ENCODE data around the gene INVS.

GRCh38 chr9:100049551-100049950 is 49.5 kb upstream of the INVS start:
- no peak for TF ChIP-seq RAD21 (IDR thresholded peaks at IDR 0.05; ENCODE audit: low read depth)
- TF ChIP-seq, protein P1, sequence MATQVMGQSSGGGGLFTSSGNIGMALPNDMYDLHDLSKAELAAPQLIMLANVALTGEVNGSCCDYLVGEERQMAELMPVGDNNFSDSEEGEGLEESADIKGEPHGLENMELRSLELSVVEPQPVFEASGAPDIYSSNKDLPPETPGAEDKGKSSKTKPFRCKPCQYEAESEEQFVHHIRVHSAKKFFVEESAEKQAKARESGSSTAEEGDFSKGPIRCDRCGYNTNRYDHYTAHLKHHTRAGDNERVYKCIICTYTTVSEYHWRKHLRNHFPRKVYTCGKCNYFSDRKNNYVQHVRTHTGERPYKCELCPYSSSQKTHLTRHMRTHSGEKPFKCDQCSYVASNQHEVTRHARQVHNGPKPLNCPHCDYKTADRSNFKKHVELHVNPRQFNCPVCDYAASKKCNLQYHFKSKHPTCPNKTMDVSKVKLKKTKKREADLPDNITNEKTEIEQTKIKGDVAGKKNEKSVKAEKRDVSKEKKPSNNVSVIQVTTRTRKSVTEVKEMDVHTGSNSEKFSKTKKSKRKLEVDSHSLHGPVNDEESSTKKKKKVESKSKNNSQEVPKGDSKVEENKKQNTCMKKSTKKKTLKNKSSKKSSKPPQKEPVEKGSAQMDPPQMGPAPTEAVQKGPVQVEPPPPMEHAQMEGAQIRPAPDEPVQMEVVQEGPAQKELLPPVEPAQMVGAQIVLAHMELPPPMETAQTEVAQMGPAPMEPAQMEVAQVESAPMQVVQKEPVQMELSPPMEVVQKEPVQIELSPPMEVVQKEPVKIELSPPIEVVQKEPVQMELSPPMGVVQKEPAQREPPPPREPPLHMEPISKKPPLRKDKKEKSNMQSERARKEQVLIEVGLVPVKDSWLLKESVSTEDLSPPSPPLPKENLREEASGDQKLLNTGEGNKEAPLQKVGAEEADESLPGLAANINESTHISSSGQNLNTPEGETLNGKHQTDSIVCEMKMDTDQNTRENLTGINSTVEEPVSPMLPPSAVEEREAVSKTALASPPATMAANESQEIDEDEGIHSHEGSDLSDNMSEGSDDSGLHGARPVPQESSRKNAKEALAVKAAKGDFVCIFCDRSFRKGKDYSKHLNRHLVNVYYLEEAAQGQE (IDR thresholded peaks at IDR 0.05; ENCODE audit: low read depth) = no peak
- TF ChIP-seq, protein P2, sequence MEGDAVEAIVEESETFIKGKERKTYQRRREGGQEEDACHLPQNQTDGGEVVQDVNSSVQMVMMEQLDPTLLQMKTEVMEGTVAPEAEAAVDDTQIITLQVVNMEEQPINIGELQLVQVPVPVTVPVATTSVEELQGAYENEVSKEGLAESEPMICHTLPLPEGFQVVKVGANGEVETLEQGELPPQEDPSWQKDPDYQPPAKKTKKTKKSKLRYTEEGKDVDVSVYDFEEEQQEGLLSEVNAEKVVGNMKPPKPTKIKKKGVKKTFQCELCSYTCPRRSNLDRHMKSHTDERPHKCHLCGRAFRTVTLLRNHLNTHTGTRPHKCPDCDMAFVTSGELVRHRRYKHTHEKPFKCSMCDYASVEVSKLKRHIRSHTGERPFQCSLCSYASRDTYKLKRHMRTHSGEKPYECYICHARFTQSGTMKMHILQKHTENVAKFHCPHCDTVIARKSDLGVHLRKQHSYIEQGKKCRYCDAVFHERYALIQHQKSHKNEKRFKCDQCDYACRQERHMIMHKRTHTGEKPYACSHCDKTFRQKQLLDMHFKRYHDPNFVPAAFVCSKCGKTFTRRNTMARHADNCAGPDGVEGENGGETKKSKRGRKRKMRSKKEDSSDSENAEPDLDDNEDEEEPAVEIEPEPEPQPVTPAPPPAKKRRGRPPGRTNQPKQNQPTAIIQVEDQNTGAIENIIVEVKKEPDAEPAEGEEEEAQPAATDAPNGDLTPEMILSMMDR (IDR thresholded peaks at IDR 0.05 in 2 of 3, conservative IDR thresholded peaks at IDR 0.05 in 1 of 3; ENCODE audit: borderline replicate concordance in 1 of 3, insufficient read depth in 1 of 3, low read depth in 2 of 3, low read length in 2 of 3) = no peak
- no peak for TF ChIP-seq POLR2A (IDR thresholded peaks at IDR 0.05; ENCODE audit: borderline replicate concordance, extremely low read depth, insufficient read depth, insufficient read length)

Measured in HCT116 (cell line).